Panc1 (cell line): Measurements from ENCODE around the gene CASP9.

Source experiments
- CTCF ChIP-seq: fragments of 450-650 bp; IDR thresholded peaks from 2 replicates; pipeline ENCODE4 v1.5.1; 2017; ENCODE audit warnings: mild to moderate bottlenecking
- POLR2AphosphoS5 ChIP-seq: IDR thresholded peaks from 2 replicates; pipeline ENCODE4 v1.6.1; 2012; ENCODE audit warnings: mild to moderate bottlenecking, low read depth, low read length, moderate library complexity
- REST ChIP-seq, 2 experiments: IDR thresholded peaks; 2 replicates each; pipeline ENCODE4 v1.6.1; 2011 to 2012; ENCODE audit warnings: low read depth in 2 of 2, control low read depth in 1 of 2, low read length in 1 of 2, mild to moderate bottlenecking in 1 of 2, moderate library complexity in 1 of 2; ENCODE audit not compliant: insufficient read depth in 1 of 2

- TF ChIP-seq CTCF, result no peak
- no peak for TF ChIP-seq REST (IDR thresholded peaks at IDR 0.05; ENCODE audit: insufficient read depth in 1 of 2, low read depth in 2 of 2, low read length in 1 of 2)
- TF ChIP-seq POLR2AphosphoS5, result no peak
Measured at GRCh38 chr1:15476927-15477326, 47.1 kb downstream of the CASP9 start.
